Body of pancreas (tissue), 4 donors: ENCODE results near the gene DYSF.

ENCODE experiments used
- POLR2A ChIP-seq, 3 donors: fragments of 450-650 bp; IDR thresholded peaks; one replicate each; pipeline ENCODE4 v1.6.1; 2016; ENCODE audit warnings: antibody characterized with exemption in 3 of 3, mild to moderate bottlenecking in 2 of 3
- TF ChIP-seq, protein P1 (sequence below), 7 experiments: fragments of 450-650 bp in 4 of 7; fragments of 200-600 bp in 3 of 7; sonication (generic) in 3 of 7; IDR thresholded peaks; one replicate each; pipeline ENCODE4 v1.5.1; 2016 to 2019; ENCODE audit warnings: antibody characterized with exemption in 7 of 7

DNA sequence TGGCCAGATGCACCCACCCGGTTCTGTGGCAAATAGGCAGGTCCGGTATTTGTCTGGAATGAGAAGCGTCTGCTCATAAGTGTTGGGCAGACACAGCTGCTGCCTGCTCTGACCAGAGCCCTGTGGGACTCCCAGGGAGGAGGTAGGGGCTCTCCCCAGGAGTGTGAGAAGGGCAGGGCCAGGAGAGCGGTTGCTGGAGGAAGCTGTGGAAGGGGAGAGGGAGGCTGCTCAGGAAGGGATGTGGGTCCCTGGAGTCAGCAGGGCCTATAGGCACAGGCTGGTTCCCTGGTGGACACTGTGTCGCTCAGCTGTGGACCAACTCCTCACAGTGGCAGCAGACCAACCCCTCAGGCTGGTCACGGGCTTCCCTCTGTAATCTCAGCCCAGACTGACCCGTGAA, 109.2 kb downstream of the DYSF start:
- TF ChIP-seq, protein P1, sequence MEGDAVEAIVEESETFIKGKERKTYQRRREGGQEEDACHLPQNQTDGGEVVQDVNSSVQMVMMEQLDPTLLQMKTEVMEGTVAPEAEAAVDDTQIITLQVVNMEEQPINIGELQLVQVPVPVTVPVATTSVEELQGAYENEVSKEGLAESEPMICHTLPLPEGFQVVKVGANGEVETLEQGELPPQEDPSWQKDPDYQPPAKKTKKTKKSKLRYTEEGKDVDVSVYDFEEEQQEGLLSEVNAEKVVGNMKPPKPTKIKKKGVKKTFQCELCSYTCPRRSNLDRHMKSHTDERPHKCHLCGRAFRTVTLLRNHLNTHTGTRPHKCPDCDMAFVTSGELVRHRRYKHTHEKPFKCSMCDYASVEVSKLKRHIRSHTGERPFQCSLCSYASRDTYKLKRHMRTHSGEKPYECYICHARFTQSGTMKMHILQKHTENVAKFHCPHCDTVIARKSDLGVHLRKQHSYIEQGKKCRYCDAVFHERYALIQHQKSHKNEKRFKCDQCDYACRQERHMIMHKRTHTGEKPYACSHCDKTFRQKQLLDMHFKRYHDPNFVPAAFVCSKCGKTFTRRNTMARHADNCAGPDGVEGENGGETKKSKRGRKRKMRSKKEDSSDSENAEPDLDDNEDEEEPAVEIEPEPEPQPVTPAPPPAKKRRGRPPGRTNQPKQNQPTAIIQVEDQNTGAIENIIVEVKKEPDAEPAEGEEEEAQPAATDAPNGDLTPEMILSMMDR (IDR thresholded peaks at IDR 0.05): no peak
- TF ChIP-seq POLR2A (IDR thresholded peaks at IDR 0.05): no peak
